GM21619 (cell line): Measurements from ENCODE around the gene CCP110.

ENCODE experiments used
- ATAC-seq: cut with Tn5 transposase; IDR thresholded peaks from one replicate; pipeline ENCODE4 v1.9.1; 2021; ENCODE audit not compliant: unreplicated experiment

Gene CCP110

DNA sequence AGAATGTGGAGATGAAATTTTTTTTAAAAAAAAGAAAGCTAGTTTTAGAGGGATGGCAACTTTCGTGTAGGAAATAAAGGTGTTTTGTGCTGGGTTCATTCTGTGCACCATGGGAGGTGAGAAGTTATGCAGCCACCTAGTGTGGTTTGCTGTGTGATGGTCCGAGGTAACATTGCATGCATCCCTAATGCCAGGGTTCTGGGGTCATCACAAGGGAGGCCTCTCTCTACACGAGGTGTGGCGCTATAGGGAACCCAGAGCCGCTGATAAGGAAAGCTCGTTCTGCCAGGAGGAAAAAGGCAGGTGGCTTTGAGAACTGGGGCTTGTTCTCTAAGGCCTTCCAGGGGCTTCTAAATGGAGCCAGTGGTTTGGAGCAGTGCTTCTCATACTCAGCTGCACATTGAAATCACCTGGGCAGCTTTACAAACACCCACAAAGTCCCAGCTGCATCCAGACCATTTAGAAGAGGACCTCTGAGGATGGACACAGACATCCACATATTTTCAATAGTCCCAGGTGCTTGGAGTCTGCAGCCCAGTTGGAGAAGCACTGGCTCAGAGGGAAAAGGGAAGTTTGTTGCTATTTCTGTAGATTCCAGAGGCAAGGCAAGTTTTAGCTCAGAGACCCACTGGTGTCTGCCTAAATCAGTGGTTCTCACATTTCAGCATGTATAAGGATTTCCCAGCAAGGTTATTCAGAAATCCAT, 75.2 kb downstream of the CCP110 start:
- ATAC-seq, result no peak

DNA sequence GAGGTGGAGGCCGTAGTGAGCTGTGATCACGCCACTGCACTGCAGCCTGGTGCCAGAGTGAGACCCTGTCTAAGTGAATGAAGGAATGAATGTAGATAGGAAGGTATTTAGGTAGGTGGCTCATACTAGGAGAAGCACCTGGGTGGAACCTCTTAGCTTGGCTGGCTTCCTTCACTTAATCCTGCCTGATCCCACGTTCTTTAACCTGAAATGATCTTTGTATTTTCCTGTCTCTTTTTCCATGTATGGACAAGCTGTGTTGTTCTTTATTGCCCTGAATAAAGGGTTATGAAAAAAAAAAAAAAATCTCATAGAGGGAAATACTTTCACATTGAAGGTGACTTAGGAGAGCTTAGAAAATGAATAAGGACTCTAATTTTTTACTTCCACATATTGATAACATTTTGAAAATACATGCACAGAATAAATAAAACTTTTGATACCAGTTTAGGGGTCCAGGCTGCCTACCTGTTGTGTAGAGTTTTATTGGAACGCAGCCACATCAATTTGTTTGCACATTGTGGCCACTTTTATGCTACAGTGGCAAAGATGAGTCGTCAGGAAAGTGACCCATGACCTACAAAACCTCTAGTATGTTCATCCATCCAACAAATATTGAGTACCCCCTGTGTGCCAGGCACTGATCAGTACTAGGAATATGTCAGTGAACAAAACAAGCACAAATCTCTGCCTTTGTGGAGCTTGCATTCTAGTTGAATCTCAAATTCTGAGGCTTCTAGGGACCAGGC, 76.4 kb downstream of the CCP110 start:
- no peak for ATAC-seq

DNA sequence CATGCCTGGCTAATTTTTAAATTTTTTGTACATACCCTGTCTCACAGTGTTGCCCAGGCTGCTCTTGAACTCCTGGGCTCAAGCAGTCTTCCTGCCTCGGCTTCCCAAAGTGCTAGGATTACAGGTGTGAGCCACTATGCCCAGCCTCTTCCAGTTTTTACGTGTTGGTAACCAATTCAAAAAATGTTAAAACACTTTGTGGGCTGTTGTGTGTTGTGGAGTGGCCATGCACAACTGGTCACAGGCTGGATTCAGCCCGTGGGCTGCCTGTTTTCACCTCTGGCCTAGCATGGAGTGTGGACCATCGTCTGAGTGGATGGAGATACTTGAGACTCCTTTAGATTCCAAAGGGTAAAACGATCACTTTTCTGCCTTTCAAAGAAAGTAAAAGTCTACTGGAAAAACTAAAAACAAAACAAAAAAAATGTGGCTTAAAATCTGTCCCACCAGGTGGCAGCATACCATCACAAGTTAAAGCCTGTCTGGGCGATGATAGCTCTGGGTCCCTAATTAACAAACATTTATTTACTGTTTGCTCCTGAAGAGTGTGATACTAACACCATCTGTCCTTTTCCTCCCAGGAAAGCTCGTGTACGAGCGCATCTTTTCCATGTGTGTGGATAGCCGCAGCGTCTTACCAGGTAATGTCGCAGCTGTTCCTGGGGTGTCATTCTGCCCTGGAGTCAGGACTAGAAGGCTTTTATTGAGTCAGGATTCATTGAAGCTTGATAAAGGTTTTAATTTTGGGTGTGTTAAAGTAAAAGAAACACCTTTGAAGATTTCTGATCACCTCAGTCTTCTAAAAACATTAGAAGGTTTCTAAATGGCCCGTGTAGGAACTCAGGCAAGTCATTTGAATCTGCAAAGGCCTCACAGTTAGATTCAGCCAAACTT, 77.6 kb downstream of the CCP110 start:
- ATAC-seq, result no peak
